ENCODE results near the gene CNTNAP2.

The CNTNAP2 gene

DNA sequence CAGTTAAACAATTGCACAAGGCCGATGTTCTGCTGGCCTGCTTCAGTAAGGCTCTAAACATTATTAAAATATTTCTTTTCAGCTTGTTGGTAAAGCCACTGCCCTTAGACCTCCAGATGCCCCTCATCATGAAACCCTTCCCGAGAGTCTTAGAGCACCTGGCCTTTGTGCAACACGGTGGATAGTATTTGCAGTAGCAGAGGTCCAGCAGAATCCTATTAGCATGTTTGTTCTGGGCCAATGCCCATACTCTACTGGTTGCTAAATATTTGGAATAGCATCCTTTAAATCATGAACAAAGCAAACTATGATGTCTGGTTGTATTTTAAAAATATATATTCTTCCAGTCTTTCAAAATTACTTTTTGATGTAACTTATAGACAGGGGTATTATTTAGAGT lies 584.6 kb downstream of the CNTNAP2 start:
- DNase-seq, result no peak

DNA sequence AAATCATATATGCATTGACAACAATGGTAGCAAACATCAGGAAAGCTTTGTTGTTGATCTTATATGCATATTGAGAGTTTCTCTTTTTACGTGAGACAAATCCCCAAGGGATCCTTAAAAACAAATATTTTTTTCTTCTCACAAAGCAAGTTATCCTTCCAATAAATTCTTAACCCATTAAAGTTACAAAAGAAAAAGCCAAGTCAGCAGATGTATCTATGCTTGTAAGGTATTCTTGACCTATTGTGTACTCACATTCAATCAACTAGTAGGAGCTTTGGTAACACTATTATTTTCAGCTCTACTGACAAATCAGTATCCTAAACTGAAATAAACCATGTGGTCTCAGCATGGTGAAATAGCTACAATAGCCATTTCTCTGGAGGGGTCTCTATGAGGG lies 586.3 kb downstream of the CNTNAP2 start:
- DNase-seq, result no peak

- DNase-seq, result no peak
Measured at GRCh38 chr7:146709451-146710027, 592.9 kb downstream of the CNTNAP2 start.

DNA sequence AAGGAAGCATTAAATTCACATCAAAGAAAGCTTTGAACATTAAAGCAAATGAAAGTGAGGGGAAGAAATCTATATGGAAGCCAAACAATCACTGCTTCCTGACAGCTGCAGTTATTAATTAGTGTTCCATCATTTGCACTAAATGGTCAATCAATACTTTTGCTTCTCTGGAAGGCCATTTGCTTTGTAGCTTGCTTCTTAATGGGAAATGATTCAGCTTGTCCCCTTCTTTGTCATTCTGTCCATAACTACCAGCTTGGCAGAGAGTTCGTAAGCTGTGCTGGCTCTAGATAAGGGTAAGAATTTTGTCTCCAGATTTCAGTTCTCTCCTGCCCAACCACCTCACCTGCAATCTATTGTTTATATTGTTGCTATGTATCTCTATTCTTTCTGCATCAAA lies 596.6 kb downstream of the CNTNAP2 start:
- no peak for DNase-seq

DNA sequence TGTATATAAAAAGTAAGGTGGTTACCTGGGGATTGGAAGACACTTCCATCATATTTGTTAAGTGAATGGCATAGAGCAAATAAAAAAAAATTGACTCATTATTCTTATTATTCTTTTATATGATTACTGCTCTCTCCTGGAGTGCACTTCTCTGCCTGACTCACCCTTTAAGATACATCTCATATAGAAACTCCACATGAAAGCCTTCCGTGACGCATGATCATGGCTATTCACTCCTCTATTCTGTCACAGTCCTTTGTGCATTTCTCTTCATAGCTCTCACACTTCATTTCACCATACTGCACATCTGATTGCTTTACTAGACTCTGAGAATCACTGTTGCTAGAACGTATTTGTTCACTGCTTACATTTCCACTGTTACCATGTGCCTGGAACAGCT lies 597.3 kb downstream of the CNTNAP2 start:
- no peak for DNase-seq

DNA sequence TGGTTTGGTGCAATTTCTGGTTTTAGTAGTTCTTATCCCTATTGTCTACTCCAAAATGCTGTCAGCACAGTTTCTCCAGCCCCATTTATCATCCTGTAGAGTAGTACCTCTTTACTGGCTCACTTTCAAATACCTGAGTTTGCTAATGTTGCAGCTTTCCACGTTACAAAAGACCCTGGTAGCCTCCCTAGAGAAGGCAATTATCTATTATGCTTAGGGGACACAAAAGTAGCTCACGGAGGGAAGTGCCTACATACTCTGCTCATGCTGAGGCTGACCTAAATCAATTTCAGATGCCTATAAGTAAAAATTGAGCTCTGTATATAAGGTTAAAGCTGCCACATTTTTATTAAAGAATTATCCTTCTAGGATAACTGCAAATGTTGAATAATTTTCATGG lies 603.6 kb downstream of the CNTNAP2 start:
- no peak for DNase-seq

GRCh38 chr7:146722986-146723385 lies 606.4 kb downstream of the CNTNAP2 start:
- no peak for DNase-seq

- no peak for DNase-seq
Measured at GRCh38 chr7:146725520-146725919, 608.9 kb downstream of the CNTNAP2 start.

DNA sequence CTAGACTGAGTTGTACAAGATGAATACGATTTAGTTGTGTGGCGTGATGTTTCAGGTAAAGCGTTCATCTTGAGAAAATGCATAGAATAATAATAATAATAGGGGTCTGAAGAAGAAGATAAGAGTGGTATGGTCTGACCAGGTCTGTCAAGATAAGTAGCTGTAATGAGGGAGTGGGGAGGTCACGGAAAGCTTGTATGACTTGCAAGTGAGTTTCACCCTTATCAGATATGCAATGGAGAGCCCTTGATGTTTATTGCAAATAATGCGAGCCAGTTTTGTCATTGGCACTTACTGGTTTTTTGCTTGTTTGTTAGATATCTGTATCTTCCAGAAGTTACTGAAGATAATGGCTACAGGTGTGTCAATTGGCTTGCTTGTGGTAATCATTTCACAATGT lies 611.5 kb downstream of the CNTNAP2 start:
- no peak for DNase-seq

GRCh38 chr7:146728611-146729010 lies 612.0 kb downstream of the CNTNAP2 start:
- no peak for DNase-seq

GRCh38 chr7:146731185-146731584 lies 614.6 kb downstream of the CNTNAP2 start:
- no peak for DNase-seq

- no peak for DNase-seq
Measured at GRCh38 chr7:146735992-146736391, 619.4 kb downstream of the CNTNAP2 start.

DNA sequence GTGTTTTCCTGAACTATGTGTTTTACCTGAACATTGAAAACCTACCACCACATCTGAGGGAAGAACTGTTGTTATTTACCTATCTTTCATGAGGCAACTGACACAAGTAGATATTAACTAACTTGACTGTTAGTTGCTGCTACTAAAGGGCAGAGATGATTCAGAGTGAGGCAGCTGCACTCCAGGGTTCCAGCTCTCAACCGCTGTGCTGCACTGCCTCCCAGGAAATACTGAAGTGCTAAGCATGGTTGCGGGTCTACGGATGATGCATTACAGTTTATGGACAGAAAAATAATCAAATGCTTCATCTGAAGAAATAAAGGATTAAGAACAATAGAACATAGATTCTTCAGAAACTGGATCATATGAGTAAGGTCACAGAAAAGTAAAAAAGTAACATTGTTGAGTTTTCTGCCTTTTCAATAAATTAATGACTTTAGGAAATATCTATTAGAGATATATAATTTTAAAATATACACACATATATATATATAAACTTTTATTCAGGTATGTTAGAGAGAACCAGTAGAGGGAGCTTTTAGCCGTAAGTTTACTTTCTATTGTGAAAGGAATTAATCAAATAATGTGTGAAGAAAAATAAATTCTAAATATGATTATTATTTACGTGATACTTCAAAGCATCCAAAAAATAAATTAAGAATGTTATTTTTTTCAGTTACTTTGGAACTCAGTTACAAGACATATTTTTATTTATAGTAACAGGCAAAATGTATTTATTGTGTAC lies 620.0 kb downstream of the CNTNAP2 start:
- DNase-seq, result peak; percentile 3

DNA sequence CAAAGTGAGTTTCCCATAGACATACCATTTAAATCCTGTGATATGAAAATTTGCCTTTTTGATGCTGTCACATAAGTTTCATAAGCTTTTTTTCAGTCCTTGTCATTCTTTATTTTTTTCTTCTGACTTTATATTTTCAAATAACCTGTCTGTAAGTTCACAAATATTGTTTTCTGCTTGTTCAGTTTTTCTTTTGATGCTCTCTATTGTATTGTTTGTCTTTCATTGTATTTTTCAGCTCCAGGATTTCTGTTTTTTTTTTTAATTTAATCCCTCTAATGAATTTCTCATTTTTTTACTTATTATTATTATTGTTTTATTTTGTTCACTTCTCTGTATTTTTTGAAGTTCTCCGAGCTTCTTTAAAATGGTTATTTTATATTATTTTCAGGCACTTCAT lies 623.4 kb downstream of the CNTNAP2 start:
- DNase-seq, result no peak

DNA sequence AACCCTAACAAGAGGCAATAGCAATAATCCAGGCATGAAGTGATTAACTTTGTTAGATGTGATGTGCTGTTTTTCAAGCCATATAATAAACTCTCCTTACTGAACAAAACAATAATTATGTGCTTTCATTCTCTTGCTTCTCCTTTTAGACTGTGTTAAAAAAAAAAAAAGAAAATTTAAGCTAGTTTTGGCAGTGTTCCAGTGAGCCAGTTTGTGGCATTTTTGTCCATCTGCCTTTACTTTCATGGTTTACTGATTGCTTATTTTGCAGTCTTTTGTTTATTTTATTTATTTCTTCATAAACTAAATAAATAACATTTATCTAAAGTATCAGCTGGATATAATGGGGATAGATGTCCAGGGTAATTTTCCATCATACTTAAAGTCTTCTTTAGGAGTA lies 625.3 kb downstream of the CNTNAP2 start:
- no peak for DNase-seq

DNA sequence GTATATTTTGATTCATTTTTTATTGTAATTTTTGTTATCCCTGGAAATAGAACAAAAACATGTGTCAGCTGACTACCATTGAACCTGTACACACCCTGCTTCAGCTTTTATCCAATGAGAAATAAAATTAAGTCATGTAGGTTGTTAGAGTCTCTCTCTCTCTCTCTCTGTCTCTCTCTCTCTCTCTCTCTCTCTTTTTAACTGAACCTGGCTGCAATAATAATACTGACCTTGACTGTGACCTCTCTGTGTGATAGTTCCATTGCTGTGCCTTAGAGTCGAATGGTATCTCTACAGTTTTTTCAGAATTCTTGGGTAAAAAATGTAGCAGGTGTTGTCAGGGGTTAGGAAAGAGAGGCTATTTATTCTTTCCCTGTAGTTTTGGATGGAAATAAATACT lies 637.8 kb downstream of the CNTNAP2 start:
- no peak for DNase-seq

- no peak for DNase-seq
Measured at GRCh38 chr7:146755585-146755984, 639.0 kb downstream of the CNTNAP2 start.

DNA sequence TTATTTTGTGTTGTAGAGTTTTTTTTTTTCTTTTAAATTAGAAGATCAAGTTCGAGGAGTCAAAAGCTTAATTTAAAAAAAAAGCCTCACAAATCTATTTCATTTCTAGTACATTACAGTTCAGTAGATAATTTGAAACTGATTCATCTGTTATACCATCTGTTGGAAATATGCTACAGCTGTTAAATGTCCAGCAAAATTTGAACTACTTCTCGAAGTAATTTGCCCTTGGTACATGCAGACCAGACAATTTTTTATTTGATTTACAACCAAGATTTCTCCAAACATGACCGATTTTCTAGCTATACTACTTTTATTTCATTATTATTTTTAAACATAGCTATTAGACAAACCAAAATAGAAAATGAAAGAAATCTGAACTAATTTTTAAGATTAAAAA lies 647.9 kb downstream of the CNTNAP2 start:
- DNase-seq, result no peak

- no peak for DNase-seq
Measured at GRCh38 chr7:146768957-146769356, 652.4 kb downstream of the CNTNAP2 start.

GRCh38 chr7:146772601-146773000 lies 656.0 kb downstream of the CNTNAP2 start:
- no peak for DNase-seq

- DNase-seq, result peak; percentile 53
Measured at GRCh38 chr7:146773506-146773905, 656.9 kb downstream of the CNTNAP2 start.

GRCh38 chr7:146781352-146782116 lies 664.9 kb downstream of the CNTNAP2 start:
- no peak for DNase-seq

DNA sequence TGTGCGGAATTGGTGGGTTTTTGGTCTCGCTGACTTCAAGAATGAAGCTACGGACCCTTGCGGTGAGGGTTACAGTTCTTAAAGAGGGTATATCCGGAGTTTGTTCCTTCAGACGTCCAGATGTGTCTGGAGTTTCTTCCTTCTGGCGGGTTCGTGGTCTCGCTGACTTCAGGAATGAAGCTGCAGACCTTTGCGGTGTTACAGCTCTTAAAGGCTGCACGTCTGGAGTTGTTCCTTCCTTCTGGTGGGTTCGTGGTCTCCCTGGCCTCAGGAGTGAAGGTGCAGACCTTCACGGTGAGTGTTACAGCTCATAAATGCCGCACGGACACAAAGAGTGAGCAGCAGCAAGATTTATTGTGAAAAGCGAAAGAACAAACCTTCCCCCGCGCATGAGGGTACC lies 670.7 kb downstream of the CNTNAP2 start:
- no peak for DNase-seq

DNA sequence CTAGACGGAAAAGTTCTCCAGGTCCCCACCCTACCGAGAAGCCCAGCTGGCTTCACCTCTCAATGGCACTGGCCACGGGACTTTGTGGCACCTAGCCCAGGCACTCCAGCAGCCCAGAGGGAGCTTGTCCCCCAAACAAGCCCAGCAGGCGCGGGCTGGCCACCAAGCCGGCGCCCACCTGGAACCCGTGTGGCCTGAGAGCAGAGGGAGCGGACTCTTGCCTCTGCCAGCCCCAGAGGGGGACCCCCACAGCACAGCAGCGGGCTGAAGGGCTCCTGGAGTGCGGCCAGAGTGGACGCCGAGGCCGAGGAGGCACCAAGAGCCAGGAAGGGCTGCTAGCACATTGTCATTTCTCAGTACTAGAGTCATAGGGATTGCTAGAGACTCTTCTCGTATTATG lies 671.4 kb downstream of the CNTNAP2 start:
- DNase-seq, result no peak

Measured in fibroblast of skin of right biceps (primary cell).